HG03196 (cell line): ENCODE data around the gene GRIN2D.

ENCODE experiments used
- ATAC-seq: cut with Tn5 transposase; IDR thresholded peaks from one replicate; pipeline ENCODE4 v1.9.1; 2021; ENCODE audit not compliant: unreplicated experiment

GRIN2D gene

DNA sequence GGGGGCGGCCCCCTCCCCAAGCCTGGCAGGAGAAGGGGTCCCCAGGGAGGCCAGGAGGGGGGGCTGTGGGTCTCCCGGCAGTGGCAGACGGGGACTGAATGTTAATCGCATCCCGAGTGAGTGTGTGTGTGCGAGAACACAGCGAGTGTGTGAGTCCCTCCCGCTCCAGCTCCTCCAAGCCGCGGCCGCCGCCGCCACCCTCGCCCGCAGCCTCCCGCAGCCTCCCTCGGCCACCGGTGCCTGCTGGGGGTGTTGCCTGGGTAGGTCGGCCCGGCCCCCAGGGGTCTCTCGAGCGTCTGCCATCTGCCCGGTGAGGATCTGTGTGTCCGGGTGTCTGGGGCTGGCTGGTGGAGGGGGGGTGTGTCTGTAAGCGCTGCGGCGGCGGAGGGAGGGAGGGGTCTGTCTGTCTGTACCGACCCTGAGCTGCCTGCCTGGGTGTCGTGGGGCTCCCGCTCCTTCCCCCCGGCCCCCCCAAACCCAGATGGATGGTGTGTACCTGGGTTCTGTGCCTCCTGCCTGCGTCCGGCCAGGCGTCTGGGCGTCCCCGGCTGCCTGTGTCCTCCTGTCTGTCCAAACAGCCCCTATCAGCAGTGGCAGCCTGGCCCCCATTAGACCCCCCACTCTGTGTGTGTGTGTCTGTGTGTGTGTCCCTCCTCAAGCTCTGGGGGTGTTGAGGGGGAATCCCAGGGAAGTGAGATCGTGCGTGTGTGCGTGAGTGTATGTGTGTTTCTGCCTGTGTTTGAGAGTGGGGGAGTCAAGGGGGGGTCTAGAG is at the start of gene GRIN2D:
TSS of gene GRIN2D (plus strand) at position 110 of the 772 bp plus-strand sequence. CDS start 4,725 bp downstream, outside the sequence.
- no peak for ATAC-seq

DNA sequence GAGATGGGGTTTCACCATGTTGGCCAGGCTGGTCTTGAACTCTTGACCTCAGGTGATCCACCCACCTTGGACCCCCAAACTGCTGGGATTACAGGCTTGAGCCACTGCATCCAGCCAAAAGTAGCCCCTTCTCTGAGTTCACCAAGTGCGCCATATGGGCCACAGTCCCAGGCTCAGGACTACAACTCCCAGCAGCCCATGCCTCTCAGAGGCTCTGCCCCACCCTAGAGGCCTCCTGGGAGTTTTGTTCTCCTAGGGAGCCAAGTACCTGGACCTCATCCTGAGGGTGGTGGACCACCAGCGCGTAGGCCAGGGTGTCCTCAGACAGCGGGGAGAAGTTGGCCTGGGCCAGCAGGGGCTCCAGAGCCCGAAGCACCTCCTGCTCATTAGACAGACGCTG is 48.6 kb upstream of the GRIN2D start:
- ATAC-seq, result no peak

DNA sequence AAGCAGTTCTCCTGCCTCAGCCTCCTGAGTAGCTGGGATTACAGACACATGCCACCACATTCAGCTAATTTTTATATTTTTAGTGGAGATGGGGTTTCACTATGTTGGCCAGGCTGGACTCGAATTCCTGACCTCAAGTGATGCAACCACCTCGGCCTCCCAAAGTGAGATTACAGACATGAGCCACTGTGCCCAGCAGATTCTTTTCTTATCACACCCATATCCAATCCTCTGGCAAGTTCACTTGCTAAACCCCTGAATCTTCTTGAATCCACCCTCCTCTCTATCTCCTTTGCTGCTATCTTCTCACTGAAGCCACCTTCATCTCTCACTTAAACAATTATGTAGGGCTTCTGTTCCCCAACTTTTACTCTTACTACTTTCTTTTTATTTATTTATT is 47.3 kb upstream of the GRIN2D start:
- ATAC-seq, result no peak

- ATAC-seq, result no peak
Measured at GRCh38 chr19:48348045-48348444, 45.4 kb upstream of the GRIN2D start.

DNA sequence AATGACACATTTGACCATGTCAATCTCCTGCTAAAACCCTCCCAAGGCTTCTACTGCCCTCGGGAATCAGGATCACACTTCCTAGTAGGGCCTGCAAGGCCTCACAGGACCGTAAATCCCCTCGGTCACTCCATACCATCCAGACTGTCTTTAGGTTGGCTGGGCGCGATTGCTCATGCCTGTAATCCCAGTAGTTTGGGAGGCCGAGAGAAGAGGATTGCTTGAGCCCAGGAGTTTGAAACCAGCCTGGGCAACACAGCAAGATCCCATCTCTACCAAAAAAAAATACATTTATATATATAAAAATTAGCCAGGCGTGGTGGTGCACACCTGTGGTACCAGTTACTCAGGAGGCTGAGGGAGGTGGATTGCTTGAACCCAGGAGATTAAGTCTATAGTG is 44.7 kb upstream of the GRIN2D start:
- no peak for ATAC-seq

- no peak for ATAC-seq
Measured at GRCh38 chr19:48350856-48351255, 42.6 kb upstream of the GRIN2D start.

- no peak for ATAC-seq
Measured at GRCh38 chr19:48351341-48351752, 42.1 kb upstream of the GRIN2D start.

DNA sequence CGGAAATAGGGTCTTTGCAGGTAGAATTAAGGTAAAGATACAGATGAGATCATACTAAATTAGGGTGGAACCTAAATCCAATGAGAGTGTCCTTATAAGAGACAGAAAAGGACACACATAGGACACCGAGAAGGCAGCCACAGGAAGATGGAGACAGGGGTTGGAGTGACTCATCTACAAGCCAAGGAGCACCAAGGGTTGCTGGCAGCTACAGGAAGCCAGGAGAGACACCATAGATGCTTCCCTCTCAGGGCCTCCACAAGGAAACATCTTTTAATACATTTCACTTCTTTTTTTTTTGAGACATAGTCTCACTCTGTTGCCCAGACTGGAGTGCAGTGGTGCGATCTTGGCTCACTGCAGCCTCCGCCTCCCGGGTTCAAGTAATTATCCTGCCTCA is 39.8 kb upstream of the GRIN2D start:
- ATAC-seq, result no peak

GRCh38 chr19:48354332-48354992 is 39.0 kb upstream of the GRIN2D start:
- ATAC-seq, result no peak

GRCh38 chr19:48355365-48355954 is 38.0 kb upstream of the GRIN2D start:
- ATAC-seq, result no peak

DNA sequence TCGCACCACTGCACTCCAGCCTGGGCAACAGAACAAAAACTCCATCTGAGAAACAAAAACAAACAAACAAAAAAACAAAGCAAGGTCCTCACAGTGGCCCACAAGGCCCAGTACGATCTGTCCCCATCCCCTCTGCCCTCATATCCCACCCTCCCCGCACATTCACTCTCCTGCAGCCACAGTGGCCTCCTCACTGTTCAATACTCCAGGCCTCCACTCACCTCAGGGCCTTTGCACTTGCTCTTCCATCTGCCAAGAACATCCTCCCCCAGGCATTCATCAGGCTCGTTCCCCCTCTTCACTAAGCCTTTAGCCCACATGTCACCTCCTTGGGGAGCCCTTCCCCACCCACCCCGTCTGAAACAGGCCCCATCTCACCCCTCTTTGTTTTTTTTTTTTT is 34.3 kb upstream of the GRIN2D start:
- ATAC-seq, result no peak

DNA sequence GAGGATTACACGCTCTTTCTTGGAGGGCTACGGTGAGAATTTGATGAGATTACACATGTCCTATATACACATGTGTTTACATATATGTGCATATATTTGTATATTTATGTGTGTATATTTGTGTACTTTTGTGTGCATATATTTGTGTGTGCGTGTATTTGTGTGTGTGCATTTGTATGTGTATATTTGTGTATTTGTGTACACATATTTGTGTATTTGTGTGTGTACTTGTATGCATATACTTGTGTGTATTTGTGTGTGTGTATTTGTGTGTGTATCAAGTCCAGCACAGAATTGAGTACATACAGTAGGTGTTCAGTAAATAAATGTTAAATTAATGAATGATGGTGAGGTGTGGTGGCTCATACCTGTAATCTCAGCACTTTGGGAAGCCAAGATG is 31.6 kb upstream of the GRIN2D start:
- ATAC-seq, result no peak

DNA sequence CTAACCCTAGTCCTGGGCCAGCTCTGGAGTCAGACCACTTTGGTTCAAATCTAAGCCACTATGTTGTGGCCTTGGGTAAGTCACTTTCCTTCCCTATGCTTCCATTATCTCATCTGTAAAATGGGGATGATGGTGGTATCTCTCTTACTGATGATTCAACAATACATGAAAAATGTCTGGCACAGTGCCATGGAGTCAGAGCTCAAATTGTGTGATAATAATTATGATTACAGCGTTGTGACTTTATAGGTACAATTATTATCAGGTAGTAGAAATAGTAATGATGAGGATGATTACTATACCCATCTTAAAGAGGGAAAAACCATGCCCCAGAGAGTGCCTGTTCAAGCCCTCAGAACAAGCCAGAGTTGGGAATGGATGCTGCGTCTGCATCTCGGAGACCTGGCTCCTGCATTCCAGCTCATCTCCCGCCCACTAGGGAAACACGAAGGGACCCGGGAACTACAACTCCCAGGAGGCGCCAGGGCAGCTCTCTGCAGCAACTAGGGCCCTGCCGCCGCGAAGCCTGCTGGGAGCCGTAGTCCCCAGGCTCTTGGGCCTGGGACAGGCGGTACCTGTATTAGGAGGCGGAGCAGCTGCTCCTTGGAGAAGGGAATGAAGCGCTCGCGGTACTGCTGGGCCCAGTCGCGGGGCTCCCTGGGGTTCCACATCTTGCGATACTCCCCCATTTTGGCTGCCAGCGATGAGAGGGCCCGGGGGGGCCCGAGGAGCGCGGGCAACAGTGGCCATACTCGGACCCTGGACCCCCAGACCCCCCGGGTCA is 30.6 kb upstream of the GRIN2D start:
- ATAC-seq, result peak; percentile 52

GRCh38 chr19:48363500-48363809 is 30.0 kb upstream of the GRIN2D start:
- ATAC-seq, result peak; percentile 9

GRCh38 chr19:48363810-48364597 is 29.5 kb upstream of the GRIN2D start, which contains the start of the genes SYNGR4 and TMEM143:
SYNGR4 (plus strand) TSS chr19:48364367; CDS start chr19:48365843, 1,476 bp downstream.
TMEM143 (minus strand) TSS chr19:48363940; CDS start chr19:48363920, 20 bp downstream.
- peak; percentile 81 for ATAC-seq

- ATAC-seq, result no peak
Measured at GRCh38 chr19:48364598-48365348, 28.7 kb upstream of the GRIN2D start.

DNA sequence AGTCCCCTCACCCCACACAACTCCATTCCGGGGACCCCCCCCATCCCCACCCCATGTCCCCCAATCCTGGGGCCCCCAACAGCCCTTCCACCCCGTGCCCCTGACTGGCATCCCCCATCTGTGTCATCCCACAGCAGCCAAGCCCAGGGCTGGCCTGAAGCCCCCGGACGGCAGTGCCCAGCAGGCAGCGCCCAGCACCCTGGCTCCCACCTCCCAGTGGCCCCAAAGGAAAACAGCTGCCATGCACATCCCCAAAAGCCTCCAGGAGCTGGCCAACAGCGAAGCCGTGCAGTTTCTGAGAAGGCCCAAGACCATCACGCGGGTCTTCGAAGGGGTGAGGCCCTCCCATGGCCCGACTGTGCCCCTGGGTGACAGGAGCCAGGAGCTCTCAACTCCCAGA is 27.9 kb upstream of the GRIN2D start:
- ATAC-seq, result no peak

DNA sequence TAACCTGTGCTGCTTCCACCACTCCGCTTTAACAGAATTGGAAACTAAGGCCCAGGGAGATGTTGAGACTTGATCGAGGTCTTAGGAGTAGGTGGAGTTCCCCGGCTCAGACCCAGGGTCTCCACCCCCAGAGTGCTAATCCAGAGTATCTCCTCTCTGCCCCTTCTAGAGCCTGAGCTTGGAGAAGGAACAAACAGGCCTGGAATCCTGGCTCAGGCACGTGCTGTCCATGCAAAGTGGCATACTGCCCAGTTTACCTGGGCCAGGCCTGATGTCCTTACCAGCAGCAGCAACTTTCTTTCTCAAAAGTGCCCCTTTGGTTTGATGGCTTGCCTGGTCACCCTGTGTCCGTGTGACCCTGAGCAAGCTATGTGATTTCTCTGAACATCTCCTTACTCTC is 25.6 kb upstream of the GRIN2D start:
- no peak for ATAC-seq

- ATAC-seq, result no peak
Measured at GRCh38 chr19:48368936-48369335, 24.5 kb upstream of the GRIN2D start.

- ATAC-seq, result no peak
Measured at GRCh38 chr19:48370955-48371354, 22.5 kb upstream of the GRIN2D start.
